ENCODE results near the gene CTSH. TPM values are rescaled to one million over a fixed set of nuclear protein-coding genes. Genes with fewer than 3 reads are reported as not detected.
A peak's percentile ranks its signal among the peaks of the same experiment; 100 is the strongest.

The CTSH gene
- total RNA-seq, 1 donor from 2014 or later = 72.3 TPM

GRCh38 chr15:78927077-78927790, 17.6 kb downstream of the CTSH start:
- ATAC-seq = no peak
- DNase-seq = no peak
- intact Hi-C loops (cut with micrococcal nuclease) = no loop called here

GRCh38 chr15:78925956-78926743, 18.7 kb downstream of the CTSH start:
- DNase-seq = no peak

GRCh38 chr15:78925076-78925624, 19.7 kb downstream of the CTSH start:
- DNase-seq (no peak), ATAC-seq (no peak)
- intact Hi-C loops (cut with micrococcal nuclease) = no loop called here

More at GRCh38 chr15:78925956-78926743, 18.7 kb downstream of the CTSH start:
- intact Hi-C loops (cut with micrococcal nuclease) = no loop called here
- ATAC-seq = no peak

- intact Hi-C loops (cut with micrococcal nuclease) = no loop called here
- DNase-seq (no peak), ATAC-seq (no peak)
Observed at GRCh38 chr15:78923480-78924360, 21.1 kb downstream of the CTSH start.

- ATAC-seq = no peak
- intact Hi-C loops (cut with micrococcal nuclease) = no loop called here
- DNase-seq = no peak
Observed at GRCh38 chr15:78923015-78923414, 21.8 kb downstream of the CTSH start.

- intact Hi-C loops (cut with micrococcal nuclease) = no loop called here
- no peak for DNase-seq
- ATAC-seq = no peak
Observed at GRCh38 chr15:78922527-78922926, 22.3 kb downstream of the CTSH start.

GRCh38 chr15:78921940-78922339, 22.9 kb downstream of the CTSH start:
- ATAC-seq = no peak
- intact Hi-C loops (cut with micrococcal nuclease) = no loop called here
- no peak for DNase-seq

- intact Hi-C loops (cut with micrococcal nuclease) = no loop called here
- no peak for DNase-seq
Observed at GRCh38 chr15:78921517-78921916, 23.3 kb downstream of the CTSH start.

GRCh38 chr15:78917888-78918287, 27.0 kb downstream of the CTSH start:
- DNase-seq (no peak), ATAC-seq (no peak)
- intact Hi-C loops (cut with micrococcal nuclease) = no loop called here

More at GRCh38 chr15:78921517-78921916, 23.3 kb downstream of the CTSH start:
- no peak for ATAC-seq

- intact Hi-C loops (cut with micrococcal nuclease) = no loop called here
Observed at GRCh38 chr15:78916088-78916487, 28.8 kb downstream of the CTSH start.

GRCh38 chr15:78915341-78916087, 29.3 kb downstream of the CTSH start:
- DNase-seq (peak; percentile 60), ATAC-seq (peak; percentile 68)
- intact Hi-C loops (cut with micrococcal nuclease) = no loop called here

More at GRCh38 chr15:78916088-78916487, 28.8 kb downstream of the CTSH start:
- DNase-seq (no peak), ATAC-seq (no peak)

- ATAC-seq = peak; percentile 68
- intact Hi-C loops (cut with micrococcal nuclease) = loop anchor here (5.0 kb wide), 1 partner anchor 268 kb away; no protein-coding TSS in a partner anchor
Observed at GRCh38 chr15:78914027-78914764, 30.6 kb downstream of the CTSH start.

GRCh38 chr15:78913012-78913411, 31.8 kb downstream of the CTSH start:
- ATAC-seq (no peak), DNase-seq (no peak)
- intact Hi-C loops (cut with micrococcal nuclease) = loop anchor here (5.0 kb wide), 1 partner anchor 269 kb away; no protein-coding TSS in a partner anchor

More at GRCh38 chr15:78914027-78914764, 30.6 kb downstream of the CTSH start:
- peak; percentile 67 for DNase-seq

GRCh38 chr15:78912316-78912715, 32.5 kb downstream of the CTSH start:
- DNase-seq = no peak
- ATAC-seq = no peak
- intact Hi-C loops (cut with micrococcal nuclease) = loop anchor here (5.0 kb wide), 1 partner anchor 270 kb away; no protein-coding TSS in a partner anchor

- intact Hi-C loops (cut with micrococcal nuclease) = loop anchor here (5.0 kb wide), 1 partner anchor 272 kb away; no protein-coding TSS in a partner anchor
- ATAC-seq (no peak), DNase-seq (no peak)
Observed at GRCh38 chr15:78910271-78910670, 34.6 kb downstream of the CTSH start.

- DNase-seq = no peak
- intact Hi-C loops (cut with micrococcal nuclease) = loop anchor here (5.0 kb wide), 1 partner anchor 272 kb away; no protein-coding TSS in a partner anchor
- peak; percentile 39 for ATAC-seq
Observed at GRCh38 chr15:78909791-78910228, 35.0 kb downstream of the CTSH start.

- DNase-seq (no peak), ATAC-seq (no peak)
- intact Hi-C loops (cut with micrococcal nuclease) = no loop called here
Observed at GRCh38 chr15:78909160-78909695, 35.6 kb downstream of the CTSH start.
